Measurements from ENCODE around the gene MTPN.

MTPN gene

GRCh38 chr7:135938563-135938962 lies 38.6 kb downstream of the MTPN start:
- intact Hi-C loops (cut with DNase I; ENCODE audit: low total_unique reads) = no loop called here
- peaks cover 0 to 21% (median 3%) of the 10 kb centered on the region in 4 donors for H3K4me1 ChIP-seq

GRCh38 chr7:135938086-135938485 lies 39.1 kb downstream of the MTPN start:
- DNase-seq = no peak
- no peak for TF ChIP-seq CTCF (IDR thresholded peaks at IDR 0.05)
- Histone ChIP-seq H3K4me3 (no peak overlapping the region), H3K27me3 (no peaks in the 10 kb centered on the region), H3K27ac (no peak overlapping the region), H3K9me3 (no peaks in the 10 kb centered on the region), H3K36me3 (peaks cover 0 to 3% (median 0%) of the 10 kb centered on the region in 3 donors), H3K4me1 (peaks cover 0 to 22% (median 2%) of the 10 kb centered on the region in 4 donors)
- intact Hi-C loops (cut with DNase I; ENCODE audit: low total_unique reads) = no loop called here

More at GRCh38 chr7:135938563-135938962, 38.6 kb downstream of the MTPN start:
- no peaks in the 10 kb centered on the region for H3K27me3 ChIP-seq
- peaks cover 0 to 4% (median 0%) of the 10 kb centered on the region in 3 donors for H3K36me3 ChIP-seq
- no peaks in the 10 kb centered on the region for H3K9me3 ChIP-seq
- no peak overlapping the region for H3K4me3 ChIP-seq
- no peak for TF ChIP-seq CTCF (IDR thresholded peaks at IDR 0.05)
- no peak for DNase-seq
- no peak overlapping the region for H3K27ac ChIP-seq

- peaks cover 0 to 22% (median 2%) of the 10 kb centered on the region in 4 donors for H3K4me1 ChIP-seq
- H3K27ac ChIP-seq = no peak overlapping the region
- no peak for DNase-seq
- H3K27me3 ChIP-seq = no peaks in the 10 kb centered on the region
- no peaks in the 10 kb centered on the region for H3K9me3 ChIP-seq
- H3K36me3 ChIP-seq = no peaks in the 10 kb centered on the region
- no peak for TF ChIP-seq CTCF (IDR thresholded peaks at IDR 0.05)
- H3K4me3 ChIP-seq = no peak overlapping the region
- intact Hi-C loops (cut with DNase I; ENCODE audit: low total_unique reads) = no loop called here
Observed at GRCh38 chr7:135936497-135937217, 40.5 kb downstream of the MTPN start.

- Histone ChIP-seq H3K9me3 (no peaks in the 10 kb centered on the region), H3K27me3 (no peaks in the 10 kb centered on the region), H3K27ac (no peak overlapping the region), H3K36me3 (peaks cover 0 to 4% (median 3%) of the 10 kb centered on the region in 3 donors), H3K4me3 (no peak overlapping the region), H3K4me1 (peaks cover 0 to 29% (median 7%) of the 10 kb centered on the region in 4 donors)
- intact Hi-C loops (cut with DNase I; ENCODE audit: low total_unique reads) = no loop called here
- no peak for DNase-seq
- no peak for TF ChIP-seq CTCF (IDR thresholded peaks at IDR 0.05)
Observed at GRCh38 chr7:135934651-135935050, 42.5 kb downstream of the MTPN start.

DNA sequence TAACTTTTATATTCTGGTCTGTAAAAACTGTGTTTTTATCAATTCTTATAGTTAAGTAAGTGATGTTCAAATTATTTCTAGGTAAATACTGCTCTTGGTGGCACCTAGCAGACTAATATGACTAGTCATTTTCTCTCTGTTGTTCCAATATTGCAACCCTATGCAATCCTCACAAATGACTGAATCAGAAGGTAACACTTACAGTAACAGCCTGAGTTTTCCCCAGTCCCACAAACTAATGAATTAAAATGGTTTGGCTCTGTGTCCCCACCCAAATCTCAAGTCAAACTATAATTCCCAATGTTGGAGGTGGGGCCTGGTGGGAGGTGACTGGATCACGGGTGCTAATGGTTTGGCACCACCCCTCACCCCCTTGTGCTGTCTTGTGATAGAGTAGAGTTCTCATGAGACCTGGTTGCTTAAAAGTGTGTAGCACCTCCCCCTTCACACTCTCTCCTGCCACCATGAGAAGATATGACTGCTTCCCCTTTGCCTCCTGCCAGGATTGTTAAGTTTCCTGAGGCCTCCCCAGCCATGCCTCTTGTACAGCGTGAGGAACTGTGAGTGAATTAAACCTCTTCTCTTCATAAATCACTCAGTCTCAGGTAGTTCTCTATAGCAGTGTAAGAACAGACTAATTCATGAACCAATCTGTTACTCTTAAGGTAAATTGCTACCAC lies 43.5 kb downstream of the MTPN start:
- DNase-seq = no peak
- Histone ChIP-seq H3K4me1 (peaks cover 0 to 29% (median 5%) of the 10 kb centered on the region in 4 donors), H3K27me3 (no peaks in the 10 kb centered on the region), H3K36me3 (peaks cover 0 to 14% (median 12%) of the 10 kb centered on the region in 3 donors), H3K27ac (no peak overlapping the region), H3K9me3 (no peaks in the 10 kb centered on the region), H3K4me3 (no peak overlapping the region)
- no peak for TF ChIP-seq CTCF (IDR thresholded peaks at IDR 0.05)
- intact Hi-C loops (cut with DNase I; ENCODE audit: low total_unique reads) = no loop called here
